Psoas muscle (tissue), 8 donors: ENCODE results near the gene HDAC8. TPM values are rescaled to one million over a fixed set of nuclear protein-coding genes. Genes with fewer than 3 reads are reported as not detected.

Source experiments
- ATAC-seq, 4 donors: fragments of 200-7000 bp; cut with Tn5 transposase; one replicate each; pipeline ENCODE4 v1.9.1; 2020; ENCODE audit warnings: moderate library complexity in 3 of 4, mild to moderate bottlenecking in 2 of 4
- DNase-seq, 2 donors: peaks; one replicate each; pipeline ENCODE4 v3.0.0-alpha.2; 2020
- H3K27ac ChIP-seq: fragments of 200-600 bp; one replicate; pipeline ENCODE4 v1.8.0; 2022
- H3K27me3 ChIP-seq, 3 donors: fragments of 200-600 bp in 1 of 3; one replicate each; pipeline versions ENCODE4 v1.6.1 to v1.8.0; 2013 to 2022; ENCODE audit warnings: low read length in 2 of 3, mild to moderate bottlenecking in 2 of 3, moderate library complexity in 1 of 3; ENCODE audit not compliant: insufficient read depth in 3 of 3
- H3K36me3 ChIP-seq, 2 donors: fragments of 200-600 bp in 1 of 2; one replicate each; pipeline versions ENCODE4 v1.6.1 to v1.8.0; 2013 to 2022; ENCODE audit warnings: low read depth in 1 of 2, mild to moderate bottlenecking in 1 of 2, moderate library complexity in 1 of 2; ENCODE audit not compliant: insufficient read depth in 1 of 2
- H3K4me1 ChIP-seq: fragments of 200-600 bp; one replicate; pipeline ENCODE4 v1.8.0; 2022
- H3K4me3 ChIP-seq: fragments of 200-600 bp; one replicate; pipeline ENCODE4 v1.8.0; 2022; ENCODE audit warnings: mild to moderate bottlenecking
- H3K9me3 ChIP-seq: fragments of 200-600 bp; one replicate; pipeline ENCODE4 v1.8.0; 2022
- WGBS, 3 donors: extraction: QIAGEN DNeasy Blood & Tissue Kit; methylation state at CpG; one replicate each; pipeline versions ENCODE4 v1.1.6 to v1.1.7; 2013; 5-methylcytosine and 5-hydroxymethylcytosine counted together
- intact Hi-C, 2 donors: fragments of 100-400 bp; cut with DNase I; formaldehyde crosslinking; loops; one replicate each; pipeline versions ENCODE4 v1.11.0 to v1.14.2; 2022
- polyA plus RNA-seq, 3 donors: library from polyadenylated mRNA; stranded (reverse); fragments of 200-250 nt; gene quantifications; one replicate each; pipeline ENCODE4 v1.2.3, GENCODE V29; 2013
- total RNA-seq, 4 donors: library from RNA; stranded (reverse); fragmentation: NEBNext Ultra II Directional in 2 of 4; extraction: Animal tissue kit (Norgen Biotek cat#: 25700) in 2 of 4; gene quantifications; one replicate each; pipeline versions ENCODE4 v1.2.1 to v1.2.4, GENCODE V29; 2021 to 2023
- TF ChIP-seq, protein P1 (sequence below): fragments of 200-600 bp; IDR thresholded peaks from one replicate; pipeline ENCODE4 v1.8.0; 2022; ENCODE audit warnings: antibody characterized with exemption
- donor health status: healthy with polysubstance abuse.
- donor health status: DM: no; HTN: no; CAD: no; lungs with moderate emphysema.
- donor health status: Bipolar disorder and iron deficiency.
- donor health status: healthy.
- donor health status: DM: yes; HTN: yes; CAD: no.
- donor health status: DM: no; HTN: no; CAD: no.
- donor health status: DM: no; HTN: no; CAD: no.
- donor health status: DM: yes; HTN: yes; CAD: no.

HDAC8 gene
- total and polyA plus RNA-seq, 7 donors, result 5.8 to 17.5 (median 10.8) TPM

DNA sequence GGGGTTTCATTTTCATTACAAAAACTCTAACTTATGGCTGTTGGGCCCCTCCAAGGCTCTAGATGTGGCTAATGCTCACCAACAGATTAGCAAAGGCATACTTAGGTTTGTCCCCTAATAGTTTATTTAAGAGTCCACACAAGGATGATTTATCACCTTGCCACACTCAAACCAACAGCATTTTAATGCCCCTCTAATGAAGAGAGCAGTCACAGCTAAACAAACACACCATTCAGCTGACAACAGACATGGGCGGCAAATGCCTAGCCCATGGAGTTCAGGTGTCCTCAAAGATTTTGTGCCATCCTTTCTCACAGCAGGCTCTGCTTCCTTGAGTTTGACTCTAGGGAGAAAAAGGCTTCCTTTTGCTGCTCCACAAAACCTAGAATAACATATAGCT lies 205.1 kb downstream of the HDAC8 start:
- Histone ChIP-seq H3K27me3 (peaks cover 0 to 7% (median 0%) of the 10 kb centered on the region in 3 donors), H3K9me3 (no peaks in the 10 kb centered on the region), H3K4me1 (no peaks in the 10 kb centered on the region), H3K4me3 (no peak overlapping the region), H3K36me3 (no peaks in the 10 kb centered on the region), H3K27ac (no peak overlapping the region)
- intact Hi-C loops, result no loop called here
- WGBS, 3 donors, result 89 to 100% (median 95%) methylated on average over 1 of the region's 1 CpG
- TF ChIP-seq, protein P1, sequence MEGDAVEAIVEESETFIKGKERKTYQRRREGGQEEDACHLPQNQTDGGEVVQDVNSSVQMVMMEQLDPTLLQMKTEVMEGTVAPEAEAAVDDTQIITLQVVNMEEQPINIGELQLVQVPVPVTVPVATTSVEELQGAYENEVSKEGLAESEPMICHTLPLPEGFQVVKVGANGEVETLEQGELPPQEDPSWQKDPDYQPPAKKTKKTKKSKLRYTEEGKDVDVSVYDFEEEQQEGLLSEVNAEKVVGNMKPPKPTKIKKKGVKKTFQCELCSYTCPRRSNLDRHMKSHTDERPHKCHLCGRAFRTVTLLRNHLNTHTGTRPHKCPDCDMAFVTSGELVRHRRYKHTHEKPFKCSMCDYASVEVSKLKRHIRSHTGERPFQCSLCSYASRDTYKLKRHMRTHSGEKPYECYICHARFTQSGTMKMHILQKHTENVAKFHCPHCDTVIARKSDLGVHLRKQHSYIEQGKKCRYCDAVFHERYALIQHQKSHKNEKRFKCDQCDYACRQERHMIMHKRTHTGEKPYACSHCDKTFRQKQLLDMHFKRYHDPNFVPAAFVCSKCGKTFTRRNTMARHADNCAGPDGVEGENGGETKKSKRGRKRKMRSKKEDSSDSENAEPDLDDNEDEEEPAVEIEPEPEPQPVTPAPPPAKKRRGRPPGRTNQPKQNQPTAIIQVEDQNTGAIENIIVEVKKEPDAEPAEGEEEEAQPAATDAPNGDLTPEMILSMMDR, result no peak
- ATAC-seq, result no peak
- DNase-seq, result no peak

DNA sequence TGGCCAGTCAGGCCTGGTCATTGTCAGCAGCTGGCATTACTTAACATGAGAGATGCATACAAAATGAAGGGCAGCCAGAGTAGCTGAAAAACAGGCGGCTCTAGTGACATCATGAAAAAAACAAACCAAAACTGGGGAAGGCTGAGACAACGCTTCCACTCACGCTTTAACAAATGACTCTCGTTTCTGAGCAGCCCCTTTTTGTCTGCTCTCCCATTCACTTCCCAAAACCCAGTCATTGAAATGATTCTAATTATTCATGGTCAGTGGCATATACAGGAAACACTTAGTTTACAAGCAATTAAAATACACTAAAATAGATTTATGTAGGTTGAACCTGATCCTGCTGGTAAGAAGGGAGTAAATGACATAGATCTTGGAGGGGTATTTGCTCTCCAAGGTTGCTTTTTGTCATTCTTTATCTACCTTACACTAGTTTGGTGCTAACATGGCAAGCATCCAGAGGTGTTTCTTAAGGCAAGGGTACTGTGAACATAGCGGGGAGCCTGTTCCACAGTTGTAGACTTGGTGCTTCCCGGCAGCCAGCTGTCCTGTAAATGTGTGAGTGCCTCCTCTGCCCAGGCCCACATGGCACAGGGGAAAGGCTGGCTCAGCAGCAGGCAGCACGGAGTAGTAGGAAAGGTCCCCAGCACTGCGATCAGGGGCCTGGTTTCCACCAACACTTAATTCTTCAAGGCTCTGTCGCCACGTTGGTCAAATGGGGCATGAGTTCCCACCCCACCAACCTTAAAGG lies 205.8 kb downstream of the HDAC8 start:
- no peaks in the 10 kb centered on the region for H3K4me1 ChIP-seq

GRCh38 chrX:72366178-72366577 lies 206.5 kb downstream of the HDAC8 start:
- no peaks in the 10 kb centered on the region for H3K36me3 ChIP-seq
- peaks cover 0 to 7% (median 0%) of the 10 kb centered on the region in 3 donors for H3K27me3 ChIP-seq
- H3K9me3 ChIP-seq, result no peaks in the 10 kb centered on the region
- TF ChIP-seq, protein P1, result no peak
- no peaks in the 10 kb centered on the region for H3K4me1 ChIP-seq
- WGBS, 3 donors, result 60 to 92% (median 75%) methylated on average over 4 of the region's 4 CpGs
- no peak for ATAC-seq
- no peak overlapping the region for H3K4me3 ChIP-seq
- intact Hi-C loops, result no loop called here
- no peak for DNase-seq
- no peak overlapping the region for H3K27ac ChIP-seq

More for the DNA sequence above, 205.8 kb downstream of the HDAC8 start:
- ATAC-seq (no peak), DNase-seq (no peak)
- intact Hi-C loops, result no loop called here
- TF ChIP-seq, protein P1, result no peak
- H3K36me3 ChIP-seq, result no peaks in the 10 kb centered on the region
- no peaks in the 10 kb centered on the region for H3K9me3 ChIP-seq
- peaks cover 0 to 7% (median 0%) of the 10 kb centered on the region in 3 donors for H3K27me3 ChIP-seq
- H3K27ac ChIP-seq, result no peak overlapping the region
- no peak overlapping the region for H3K4me3 ChIP-seq
- WGBS, 3 donors, result 70 to 89% (median 83%) methylated on average over 9 to 10 of the region's 10 CpGs

DNA sequence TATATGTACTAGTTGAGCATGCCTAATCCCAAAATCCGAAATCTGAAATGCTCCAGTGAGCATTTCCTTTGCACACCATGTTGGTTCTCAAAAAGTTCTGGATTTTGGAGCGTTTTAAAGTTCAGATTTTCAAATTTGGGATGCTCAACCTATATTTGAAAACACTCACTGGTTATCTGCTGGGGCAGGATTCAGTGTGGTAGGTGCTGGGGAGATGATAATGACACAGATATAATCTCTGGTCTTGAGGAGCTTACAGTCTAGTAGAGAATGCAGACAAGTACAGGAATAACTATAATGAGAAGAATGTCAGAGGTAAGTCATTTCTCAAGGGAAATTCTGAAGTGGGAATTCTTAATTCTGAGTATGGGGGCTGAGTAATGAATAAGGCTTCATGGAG lies 207.5 kb downstream of the HDAC8 start:
- TF ChIP-seq, protein P1, result no peak
- WGBS, 3 donors, result 60 to 98% (median 97%) methylated on average over 2 of the region's 2 CpGs
- intact Hi-C loops, result no loop called here

More for the DNA sequence above, 207.5 kb downstream of the HDAC8 start:
- Histone ChIP-seq H3K27me3 (peaks cover 0 to 7% (median 0%) of the 10 kb centered on the region in 3 donors), H3K4me3 (no peak overlapping the region), H3K9me3 (no peaks in the 10 kb centered on the region), H3K4me1 (no peaks in the 10 kb centered on the region), H3K36me3 (no peaks in the 10 kb centered on the region), H3K27ac (no peak overlapping the region)
- no peak for DNase-seq
- ATAC-seq, result no peak
